ENCODE measurements around the gene FCN1.

DNA sequence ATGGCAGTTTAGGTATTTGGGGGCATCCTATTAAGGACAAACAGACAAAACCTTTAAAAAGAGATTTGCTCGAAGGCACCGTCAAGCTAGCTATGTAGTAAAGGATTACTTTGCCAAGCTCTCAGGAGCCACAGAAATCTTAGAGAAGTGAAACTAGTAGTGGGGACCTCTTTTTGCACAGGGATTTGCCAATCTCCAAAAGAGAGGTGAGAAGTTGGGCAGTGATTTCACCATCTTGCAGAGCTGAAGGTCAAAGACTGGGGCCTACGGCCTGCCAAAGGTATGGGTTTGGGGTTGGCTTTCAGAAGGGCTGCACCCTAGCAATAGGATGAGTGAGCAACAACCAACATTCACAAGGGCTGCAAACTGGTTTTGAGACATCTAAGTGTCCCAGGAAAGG lies 1.6 kb upstream of the FCN1 start:
- TF ChIP-seq, protein P1, sequence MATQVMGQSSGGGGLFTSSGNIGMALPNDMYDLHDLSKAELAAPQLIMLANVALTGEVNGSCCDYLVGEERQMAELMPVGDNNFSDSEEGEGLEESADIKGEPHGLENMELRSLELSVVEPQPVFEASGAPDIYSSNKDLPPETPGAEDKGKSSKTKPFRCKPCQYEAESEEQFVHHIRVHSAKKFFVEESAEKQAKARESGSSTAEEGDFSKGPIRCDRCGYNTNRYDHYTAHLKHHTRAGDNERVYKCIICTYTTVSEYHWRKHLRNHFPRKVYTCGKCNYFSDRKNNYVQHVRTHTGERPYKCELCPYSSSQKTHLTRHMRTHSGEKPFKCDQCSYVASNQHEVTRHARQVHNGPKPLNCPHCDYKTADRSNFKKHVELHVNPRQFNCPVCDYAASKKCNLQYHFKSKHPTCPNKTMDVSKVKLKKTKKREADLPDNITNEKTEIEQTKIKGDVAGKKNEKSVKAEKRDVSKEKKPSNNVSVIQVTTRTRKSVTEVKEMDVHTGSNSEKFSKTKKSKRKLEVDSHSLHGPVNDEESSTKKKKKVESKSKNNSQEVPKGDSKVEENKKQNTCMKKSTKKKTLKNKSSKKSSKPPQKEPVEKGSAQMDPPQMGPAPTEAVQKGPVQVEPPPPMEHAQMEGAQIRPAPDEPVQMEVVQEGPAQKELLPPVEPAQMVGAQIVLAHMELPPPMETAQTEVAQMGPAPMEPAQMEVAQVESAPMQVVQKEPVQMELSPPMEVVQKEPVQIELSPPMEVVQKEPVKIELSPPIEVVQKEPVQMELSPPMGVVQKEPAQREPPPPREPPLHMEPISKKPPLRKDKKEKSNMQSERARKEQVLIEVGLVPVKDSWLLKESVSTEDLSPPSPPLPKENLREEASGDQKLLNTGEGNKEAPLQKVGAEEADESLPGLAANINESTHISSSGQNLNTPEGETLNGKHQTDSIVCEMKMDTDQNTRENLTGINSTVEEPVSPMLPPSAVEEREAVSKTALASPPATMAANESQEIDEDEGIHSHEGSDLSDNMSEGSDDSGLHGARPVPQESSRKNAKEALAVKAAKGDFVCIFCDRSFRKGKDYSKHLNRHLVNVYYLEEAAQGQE (IDR thresholded peaks at IDR 0.05; ENCODE audit: insufficient read depth in 1 of 2, low read depth in 2 of 2, low read length in 2 of 2): no peak
- no peak for TF ChIP-seq POLR2AphosphoS5 (IDR thresholded peaks at IDR 0.05; ENCODE audit: low read depth, low read length)

Data from PFSK-1 (cell line).